ENCODE measurements around the gene ZNF484.
"Not testable (repeated sequence)": the region's sequence is repeated elsewhere in the genome, so short reads cannot be mapped to it uniquely, and the experiment has no call there.

The ZNF484 gene

DNA sequence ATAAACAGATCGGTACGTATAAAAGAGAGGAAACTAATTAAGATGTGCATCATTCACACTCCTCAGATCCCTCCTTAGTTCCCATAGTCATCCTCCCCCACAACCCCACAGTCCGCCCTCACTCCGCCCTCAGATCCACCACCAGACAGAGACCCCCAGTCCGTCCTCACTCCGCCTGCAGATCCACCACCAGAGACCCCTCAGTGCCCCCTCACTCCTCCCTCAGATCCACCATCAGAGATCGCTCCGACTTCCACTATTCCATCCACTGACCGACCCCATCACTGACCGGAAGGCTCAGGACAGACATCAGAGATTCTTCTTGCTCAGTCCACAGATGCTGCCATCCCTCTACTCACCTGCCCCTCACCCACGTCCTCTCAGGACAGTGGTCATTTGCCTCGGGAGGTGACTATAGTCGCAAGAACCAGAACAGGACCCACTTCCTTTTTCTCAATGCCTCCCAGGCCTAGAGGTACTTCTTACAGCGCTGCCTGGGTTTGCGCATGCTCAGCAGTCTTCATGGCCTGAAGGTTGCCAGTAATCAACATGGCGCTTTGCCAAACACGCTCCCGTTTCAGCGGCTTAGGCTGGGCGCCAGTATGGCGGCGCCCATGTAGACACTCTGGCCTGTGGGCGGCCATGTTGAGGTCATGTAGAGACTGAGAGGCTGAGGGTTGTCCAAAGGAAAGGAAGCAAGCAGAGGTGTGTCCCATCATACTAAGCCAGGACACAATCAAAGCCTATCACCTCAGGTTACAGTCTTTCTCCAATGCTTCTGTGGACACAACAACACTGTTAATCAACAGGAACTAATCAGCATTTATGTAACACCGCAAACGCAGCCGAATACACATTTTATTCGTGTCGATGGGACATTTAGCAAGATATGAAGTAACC lies at the start of gene ZNF484:
ZNF484 (minus strand) TSS at position 508 of the 900 bp plus-strand sequence. CDS start 3,009 bp downstream, outside the sequence.
- DNase-seq (ENCODE audit: low spot score), result peak; percentile 97

DNA sequence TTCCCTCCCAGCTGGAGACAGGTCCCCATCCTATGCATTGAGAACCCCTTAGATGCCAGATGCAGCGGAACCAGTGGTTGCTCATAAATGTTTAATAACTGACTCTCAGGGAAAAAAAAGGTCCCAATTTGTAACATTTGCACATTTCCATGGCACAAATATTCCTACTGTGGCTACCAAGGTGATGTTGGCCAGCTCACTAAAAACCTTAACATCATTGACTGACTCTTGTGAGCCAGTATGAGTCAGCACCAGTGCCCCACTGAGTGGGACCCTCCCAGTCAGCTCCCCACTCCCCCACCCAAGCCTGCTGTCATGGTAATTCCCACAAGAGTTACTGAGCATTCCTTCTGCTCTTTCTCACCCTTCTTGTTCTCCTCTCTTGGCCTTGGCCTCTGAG lies 42.6 kb upstream of the ZNF484 start:
- no peak for DNase-seq (ENCODE audit: low spot score)

DNA sequence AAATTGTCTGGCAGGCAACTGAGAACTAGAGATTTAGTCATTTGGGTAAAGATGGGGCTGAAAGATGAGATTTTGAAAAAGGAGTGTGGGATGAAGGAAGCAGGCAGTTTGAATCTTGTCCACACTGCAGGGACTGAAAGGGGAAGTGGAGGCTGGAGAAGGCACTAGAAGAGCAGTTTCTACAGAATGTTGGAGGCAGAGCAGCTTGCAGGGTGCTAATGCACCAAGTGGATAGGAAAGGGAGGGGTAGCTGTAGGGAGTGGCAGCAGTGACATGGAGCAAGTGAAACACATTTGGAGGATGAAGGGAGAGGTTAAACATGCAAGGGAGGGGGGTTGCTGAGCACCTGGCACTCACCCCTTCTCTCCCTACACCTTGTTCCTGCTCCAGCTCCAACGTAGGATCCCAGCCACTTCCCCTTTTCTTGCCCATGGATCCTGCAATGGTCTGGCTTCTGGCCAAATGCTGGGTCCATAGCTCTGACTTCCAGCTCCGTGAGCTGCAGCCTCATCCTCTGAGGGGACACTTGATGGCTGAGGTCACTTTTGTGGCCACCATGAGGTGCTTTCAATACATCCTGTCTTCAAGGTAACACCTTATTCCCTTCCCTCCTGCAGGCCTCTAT lies 39.5 kb upstream of the ZNF484 start:
- no peak for DNase-seq (ENCODE audit: low spot score)

DNA sequence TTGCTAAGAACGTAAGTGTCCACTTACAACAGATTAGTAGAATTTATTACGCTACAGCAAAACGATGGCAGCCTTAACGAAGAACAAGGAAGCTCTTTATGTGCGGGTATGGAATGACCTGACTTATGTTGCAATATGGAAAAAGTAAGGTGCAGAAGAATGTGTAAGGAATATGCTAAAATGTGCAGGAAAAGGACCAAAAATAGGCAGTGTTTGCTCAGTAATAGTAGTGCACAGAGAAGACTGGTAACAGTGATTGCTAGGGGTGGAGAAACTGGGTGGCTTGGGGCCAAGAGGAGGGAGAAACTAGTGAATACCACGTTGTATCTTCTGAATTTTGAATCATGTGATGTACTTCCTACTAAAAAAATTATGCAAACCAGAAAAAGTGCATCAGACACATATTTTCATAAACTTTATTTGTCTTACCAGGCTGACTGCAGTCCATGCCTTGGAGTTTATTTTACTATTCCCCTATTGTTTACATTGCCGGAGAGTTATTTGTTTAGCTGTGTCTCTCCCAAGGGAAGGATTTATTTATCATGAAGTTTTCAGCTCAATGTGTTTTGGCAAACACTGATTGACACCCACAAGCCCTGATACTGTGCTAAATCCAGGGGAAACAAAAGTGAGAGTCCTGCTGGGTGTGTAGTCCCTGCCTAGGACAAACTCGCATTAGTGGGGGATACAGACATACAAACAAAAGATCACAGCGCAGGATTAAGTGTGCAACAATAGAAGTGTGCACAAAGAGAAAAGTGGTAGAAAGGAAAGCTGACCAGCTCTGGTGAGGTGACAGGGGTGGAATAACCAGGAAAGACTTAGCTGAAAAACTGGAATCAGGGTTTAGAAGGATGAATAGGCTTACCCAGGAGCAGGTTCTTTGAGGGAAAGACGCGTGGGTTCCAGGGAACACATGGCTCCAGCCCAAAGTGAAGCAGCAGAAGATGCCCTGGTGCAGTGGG lies 34.0 kb upstream of the ZNF484 start:
- no peak for DNase-seq (ENCODE audit: low spot score)

DNA sequence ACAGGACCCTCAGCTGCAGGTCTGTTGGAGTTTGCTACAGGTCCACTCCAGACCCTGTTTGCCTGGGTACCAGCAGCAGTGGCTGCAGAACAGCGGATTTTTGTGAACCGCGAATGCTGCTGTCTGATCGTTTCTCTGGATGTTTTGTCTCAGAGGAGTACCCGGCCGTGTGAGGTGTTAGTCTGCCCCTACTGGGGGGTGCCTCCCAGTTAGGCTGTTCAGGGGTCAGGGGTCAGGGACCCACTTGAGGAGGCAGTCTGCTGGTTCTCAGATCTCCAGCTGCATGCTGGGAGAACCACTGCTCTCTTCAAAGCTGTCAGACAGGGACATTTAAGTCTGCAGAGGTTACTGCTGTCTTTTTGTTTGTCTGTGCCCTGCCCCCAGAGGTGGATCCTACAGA lies 27.3 kb upstream of the ZNF484 start:
- not testable (repeated sequence) for DNase-seq (ENCODE audit: low spot score)

DNA sequence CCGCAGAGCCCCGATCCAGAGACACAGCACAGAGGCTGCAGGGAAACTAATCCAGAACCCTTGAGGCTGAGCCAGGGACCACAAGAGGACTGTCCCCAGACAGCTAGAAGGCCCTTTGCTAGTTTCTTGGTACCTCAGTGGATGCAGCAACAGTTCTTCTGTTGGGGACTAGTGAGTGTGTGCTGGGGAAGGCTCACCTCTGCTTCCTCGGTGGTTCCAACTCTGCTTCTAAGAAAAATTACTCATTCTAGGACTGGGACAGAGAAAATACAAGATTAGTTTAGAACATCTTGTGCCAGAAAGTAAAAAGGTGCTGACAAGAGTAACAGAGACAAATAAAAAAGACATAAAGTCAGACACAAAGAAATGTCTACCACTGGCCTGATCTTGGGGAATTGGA lies 19.5 kb upstream of the ZNF484 start:
- DNase-seq (ENCODE audit: low spot score), result no peak

DNA sequence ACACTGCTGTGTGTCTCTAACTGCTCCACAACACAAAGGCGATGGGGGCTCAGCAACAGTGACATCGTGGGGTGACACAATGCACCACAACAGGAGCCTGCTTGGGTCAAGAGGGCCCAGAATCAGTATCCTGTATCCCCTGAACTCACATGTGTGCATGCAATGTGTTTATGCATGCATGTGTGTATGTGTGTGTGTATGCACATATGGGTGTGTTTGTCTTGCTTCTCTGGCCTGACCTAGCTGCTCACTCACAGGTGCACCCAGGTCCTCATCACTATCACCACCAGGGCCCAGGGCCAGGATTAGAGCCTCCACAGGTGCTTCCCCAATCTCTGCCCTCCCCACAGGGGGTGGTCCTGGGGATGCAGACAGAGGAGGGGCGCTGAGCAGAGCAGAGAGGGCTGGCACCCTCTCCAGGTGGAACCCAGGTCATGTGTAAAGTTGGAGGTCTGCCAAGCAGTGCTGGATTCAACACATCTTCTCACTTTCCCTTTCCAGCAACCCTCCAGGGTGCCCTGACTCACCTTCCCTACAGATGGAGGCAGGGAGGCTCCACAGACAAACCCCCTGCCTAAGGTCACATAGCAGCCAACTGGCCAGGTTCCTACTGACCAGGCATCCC lies 18.1 kb upstream of the ZNF484 start:
- no peak for DNase-seq (ENCODE audit: low spot score)

DNA sequence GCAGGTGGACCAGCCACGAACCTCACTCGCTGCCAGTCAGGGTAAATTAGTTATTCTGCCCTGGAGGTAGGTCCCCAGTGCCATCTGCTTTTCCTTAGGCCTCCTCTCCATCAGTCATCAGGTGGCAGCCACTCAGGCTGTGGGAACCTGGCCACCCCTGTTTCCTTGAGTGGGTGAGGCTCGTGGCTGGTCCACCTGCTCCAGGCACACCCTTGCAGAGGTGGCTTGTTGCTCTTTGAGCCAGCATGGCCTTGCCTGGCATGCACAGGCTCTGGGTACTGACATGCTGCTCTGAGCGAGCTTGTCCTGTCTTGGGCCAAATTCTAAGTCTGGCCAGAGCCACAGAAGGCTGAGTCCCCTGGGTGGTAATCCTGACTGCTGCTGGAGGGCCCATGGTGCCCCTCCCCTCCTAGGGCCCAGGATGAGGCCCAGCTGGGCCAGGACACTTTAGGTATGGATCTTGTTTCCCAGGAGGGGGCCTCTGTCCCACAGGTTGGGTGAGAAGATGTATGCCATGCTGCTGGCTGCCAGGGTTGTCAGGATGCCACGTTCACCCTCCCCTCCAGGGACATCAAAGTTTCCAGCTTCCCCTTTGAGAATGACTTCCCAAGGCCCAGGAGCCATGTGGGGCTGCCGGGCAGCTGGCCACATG lies 17.0 kb upstream of the ZNF484 start:
- no peak for DNase-seq (ENCODE audit: low spot score)

DNA sequence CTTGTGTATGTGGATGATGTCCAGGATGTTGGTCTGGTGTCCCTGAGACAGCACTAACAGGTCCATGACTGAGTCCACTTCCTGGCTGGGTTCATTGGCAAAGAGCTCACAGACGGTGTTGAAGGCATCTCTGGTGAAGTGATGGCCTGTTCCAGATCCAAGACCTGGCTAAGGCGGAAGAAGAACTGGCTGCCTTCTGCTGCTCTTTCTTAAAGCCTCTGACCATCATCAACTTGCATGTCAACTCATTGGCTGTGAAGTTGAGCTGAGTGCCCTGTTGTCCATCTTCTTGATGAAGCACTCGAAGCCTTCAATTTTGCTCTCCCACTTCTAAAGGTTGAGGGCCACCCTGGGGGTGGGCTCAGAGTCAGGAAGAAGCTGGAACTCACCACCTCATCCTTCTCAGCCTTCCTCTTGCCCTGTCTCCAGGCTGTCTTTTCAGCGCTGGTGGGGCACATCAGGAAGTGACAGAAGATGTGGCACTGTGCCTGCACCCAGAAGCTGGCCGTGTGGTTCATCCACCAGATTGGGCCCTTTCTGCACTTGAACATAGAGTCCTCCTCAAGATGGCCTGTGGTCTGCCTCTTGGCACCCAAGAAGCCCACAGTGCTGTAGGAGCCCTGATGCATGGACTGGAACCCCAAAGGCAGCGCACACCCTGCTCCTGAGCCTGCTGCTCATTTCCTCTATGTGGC lies 16.2 kb upstream of the ZNF484 start:
- not testable (repeated sequence) for DNase-seq (ENCODE audit: low spot score)

DNA sequence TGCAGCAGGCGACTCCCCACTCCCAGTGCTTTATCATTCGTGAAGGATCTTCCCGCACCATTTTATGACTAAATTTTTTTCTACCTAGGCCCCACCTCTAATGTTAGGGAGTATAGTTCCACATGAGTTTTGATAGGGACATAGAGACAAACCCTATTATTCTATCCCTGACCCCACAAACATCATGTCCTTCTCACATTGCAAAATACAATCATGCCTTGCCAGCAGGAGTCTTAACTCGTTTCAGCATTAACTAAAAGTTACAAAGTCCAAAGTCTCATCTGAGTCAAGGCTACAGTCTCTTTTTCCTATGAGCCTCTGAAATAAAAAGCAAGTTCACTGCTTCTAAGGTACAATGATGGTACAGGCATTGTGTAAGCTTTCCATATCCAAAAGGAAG lies 14.4 kb upstream of the ZNF484 start:
- not testable (repeated sequence) for DNase-seq (ENCODE audit: low spot score)

DNA sequence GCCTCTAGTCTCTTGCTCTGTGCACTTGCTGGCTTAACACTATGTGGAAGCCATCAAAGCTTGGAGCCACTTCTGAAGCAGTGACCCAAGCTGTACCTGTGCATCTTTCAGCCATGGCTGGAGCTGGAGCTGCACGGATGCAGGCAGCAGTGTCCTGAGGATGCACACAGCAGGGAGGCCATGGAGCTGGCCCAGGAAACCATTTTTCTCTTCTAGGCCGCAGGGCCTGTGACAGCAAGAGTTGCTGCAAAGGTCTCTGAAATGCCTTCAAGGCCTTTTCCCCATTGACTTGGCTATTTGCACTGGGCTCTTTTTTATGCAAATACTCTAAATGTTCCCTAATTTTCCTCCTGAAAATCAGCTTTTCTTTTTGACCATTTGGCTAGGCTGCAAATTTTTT lies 12.9 kb upstream of the ZNF484 start:
- DNase-seq (ENCODE audit: low spot score), result no peak

DNA sequence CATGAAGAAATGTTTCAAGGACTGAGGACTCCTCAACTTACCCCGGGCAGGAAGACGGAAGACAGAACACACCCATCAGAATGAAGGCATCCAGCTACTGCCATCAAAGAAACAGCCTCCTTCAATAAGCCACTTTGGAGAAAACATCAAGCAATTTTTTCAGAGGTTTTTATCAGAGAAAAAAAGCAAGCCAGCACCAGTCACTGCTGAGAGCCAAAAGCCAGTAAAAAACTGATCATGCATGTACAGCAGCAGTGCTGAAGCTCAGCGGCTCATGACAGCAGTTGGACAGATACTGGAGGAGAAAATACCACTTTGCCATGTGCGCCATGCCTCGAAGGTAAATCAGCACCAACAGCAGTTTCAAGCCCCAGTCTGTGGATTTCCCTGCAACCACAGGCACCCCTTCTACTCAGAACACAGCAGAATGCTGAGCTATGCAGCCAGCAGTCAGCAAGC lies 10.1 kb upstream of the ZNF484 start:
- DNase-seq (ENCODE audit: low spot score), result no peak

DNA sequence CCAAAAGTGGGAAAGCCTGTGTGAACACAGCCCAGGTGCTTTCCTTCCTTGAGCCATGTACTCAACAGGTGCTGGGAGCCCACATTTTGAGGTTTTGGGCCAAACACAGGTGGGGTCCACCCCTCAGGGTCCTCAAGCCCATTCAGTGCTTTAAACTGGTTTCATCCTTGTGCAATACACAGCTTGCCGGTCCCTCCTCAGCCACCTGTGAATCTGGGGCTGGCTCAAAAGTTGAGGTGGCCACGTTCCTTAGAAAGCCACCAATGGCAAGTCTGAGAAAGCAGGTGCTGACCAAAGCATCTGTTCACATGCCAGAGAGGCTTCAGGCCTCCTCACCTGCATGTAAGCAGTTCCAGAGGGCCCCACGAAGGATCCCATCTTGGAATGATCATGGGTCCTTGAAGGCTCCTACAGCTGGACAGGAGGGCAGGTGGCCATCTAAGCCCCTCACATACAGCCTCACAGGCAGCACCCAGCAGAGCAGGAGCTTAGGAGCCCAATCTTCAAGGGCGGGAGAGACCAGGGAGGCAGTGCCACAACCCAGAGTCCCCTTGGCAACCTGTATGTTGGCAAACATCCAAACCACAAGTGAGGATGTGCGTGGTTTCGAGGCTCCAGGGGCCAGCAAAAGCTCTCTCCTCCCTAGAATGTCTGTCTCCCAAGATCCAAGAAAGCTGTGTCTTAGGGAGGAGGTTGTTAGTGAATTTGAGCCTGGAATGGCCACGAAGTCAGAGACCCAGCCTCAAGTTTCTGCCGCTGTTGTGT lies 9.2 kb upstream of the ZNF484 start:
- not testable (repeated sequence) for DNase-seq (ENCODE audit: low spot score)

DNA sequence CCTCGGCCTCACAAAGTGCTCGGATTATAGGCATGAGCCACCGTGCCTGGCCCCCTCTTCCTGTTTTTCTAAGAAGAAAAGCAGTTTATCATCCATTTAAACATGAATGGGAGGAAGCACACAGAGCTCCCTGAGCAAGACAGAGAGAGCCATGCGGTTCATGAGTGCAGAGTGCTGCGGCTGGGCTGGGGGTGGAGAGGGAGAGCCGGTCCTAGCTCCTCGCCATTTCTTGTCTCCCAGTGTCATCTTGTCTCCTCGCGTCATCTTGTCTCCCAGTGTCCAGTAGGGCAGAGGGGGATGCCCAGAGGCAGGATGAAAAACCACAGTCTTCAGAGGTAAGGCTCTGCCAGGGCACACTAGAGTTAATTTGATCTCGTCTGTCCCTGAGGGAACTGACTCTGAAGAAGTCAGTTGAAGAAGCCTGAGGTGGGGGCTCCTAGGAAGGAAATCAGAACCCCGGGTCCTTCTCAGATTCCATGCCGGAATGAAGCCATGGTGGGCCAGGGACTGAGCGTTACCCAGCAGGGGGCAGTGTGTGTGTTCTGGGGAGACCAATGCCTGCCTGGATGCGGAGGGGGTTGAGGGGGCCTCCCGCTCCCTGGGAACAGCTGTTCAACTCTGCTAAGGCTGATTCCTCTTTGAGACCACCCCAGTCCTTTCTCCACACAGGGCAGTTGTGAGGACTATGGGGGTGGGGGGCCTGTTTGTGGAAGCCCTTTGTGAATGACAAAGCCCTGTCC lies 6.0 kb upstream of the ZNF484 start:
- DNase-seq (ENCODE audit: low spot score), result not testable (repeated sequence)

DNA sequence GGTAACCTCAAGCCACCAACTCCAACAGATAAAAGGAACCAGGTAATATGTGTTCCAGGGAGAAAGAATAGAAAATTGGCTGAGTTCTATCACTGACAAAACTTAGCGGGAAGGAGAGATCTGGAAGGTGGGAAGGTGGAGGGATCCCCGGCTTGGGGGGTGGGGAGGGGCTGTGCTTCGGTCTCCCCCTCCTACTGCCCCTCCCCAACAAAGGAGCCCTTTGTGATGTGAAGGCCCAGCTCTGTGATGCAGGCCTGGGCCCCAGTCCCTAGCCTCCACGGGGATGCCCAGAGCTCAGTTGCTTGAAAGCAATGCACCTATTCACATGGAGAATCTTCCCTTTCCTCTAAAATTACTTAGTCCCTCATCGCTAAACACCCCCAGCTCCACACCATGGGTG lies 4.4 kb upstream of the ZNF484 start:
- DNase-seq (ENCODE audit: low spot score), result no peak

DNA sequence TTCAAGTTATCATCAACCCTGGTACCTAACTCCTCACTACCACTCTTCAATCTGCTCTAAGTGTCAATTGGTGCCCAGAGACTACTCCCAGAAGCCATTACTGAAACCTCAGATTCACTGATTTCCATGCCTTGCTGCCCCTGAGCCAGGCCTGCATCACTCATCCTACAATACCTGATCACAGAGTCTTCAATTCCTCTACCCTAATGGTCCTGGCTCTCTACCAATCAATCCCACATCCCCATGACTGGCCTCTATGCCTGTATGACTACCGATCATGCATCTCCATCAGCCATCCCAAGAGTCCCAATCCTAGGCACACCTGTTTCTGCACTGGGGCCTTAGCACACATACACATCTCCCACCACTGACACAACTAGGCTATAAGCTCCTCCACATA lies 2.5 kb downstream of the ZNF484 start:
- no peak for DNase-seq (ENCODE audit: low spot score)

DNA sequence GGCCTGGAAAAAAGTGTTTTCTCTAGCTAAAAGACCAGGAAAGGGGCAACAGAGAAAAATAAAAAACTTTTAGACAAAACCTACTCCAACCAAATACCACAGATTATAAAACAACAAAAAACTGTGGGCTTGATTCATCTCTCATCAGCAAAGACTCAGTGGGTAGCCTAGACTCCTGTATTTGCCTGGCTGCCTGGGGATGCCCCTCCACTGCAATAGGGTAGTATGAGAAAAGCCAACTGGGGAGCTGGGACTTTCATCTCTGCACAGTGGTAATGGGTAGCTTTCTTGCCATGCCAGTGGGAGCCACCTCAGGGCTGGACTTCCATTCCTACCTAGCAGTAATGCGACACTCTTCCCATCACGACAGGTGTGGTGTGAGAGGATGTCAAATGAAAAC lies 7.5 kb downstream of the ZNF484 start:
- DNase-seq (ENCODE audit: low spot score), result no peak

DNA sequence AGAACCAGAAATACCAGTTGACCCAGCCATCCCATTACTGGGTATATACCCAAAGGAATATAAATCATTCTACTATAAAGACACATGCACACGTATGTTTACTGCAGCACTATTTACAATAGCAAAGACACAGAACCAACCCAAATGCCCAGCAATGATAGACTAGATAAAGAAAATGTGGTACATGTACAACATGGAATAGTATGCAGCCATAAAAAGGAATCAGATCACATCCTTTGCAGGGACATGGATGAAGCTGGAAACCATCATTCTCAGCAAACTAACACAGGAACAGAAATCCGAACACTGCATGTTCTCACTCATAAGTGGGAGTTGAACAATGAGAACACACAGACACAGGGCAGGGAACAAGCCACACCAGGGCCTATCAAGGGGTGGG lies 11.2 kb downstream of the ZNF484 start:
- DNase-seq (ENCODE audit: low spot score), result not testable (repeated sequence)

DNA sequence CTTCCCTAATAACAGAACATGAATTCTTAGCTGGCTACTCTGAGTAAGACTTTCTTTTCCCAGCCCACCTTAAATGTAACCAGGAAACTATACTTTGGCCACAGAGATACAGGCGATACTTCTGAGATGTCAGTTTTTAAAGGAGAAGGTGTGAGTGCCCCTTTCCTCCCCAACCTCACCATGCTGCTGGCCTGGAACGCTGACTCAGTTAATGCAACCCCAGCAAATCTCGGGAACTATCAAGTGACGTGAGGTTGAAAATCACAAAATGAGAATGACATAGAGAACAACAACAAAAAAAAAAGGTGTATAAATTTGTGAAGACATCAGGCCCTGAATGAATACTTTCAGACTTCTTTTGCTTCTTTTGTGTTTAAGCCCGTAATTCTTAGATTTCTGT lies 13.7 kb downstream of the ZNF484 start:
- DNase-seq (ENCODE audit: low spot score), result no peak
